Type B pancreatic cell (in vitro differentiated cells): ENCODE data around the gene LAMA5. TPM values are rescaled to one million over a fixed set of nuclear protein-coding genes. Genes with fewer than 3 reads are reported as not detected.

Experiments
- DNase-seq: peaks from one replicate; pipeline ENCODE4 v3.0.0; 2021; ENCODE audit warnings: mixed read lengths; ENCODE audit not compliant: unreplicated experiment; ENCODE audit errors: extremely low spot score
- H3K27ac Mint-ChIP-seq: 2 replicates; pipeline ENCODE4 v1.8.0; 2021; ENCODE audit warnings: mild to moderate bottlenecking, mixed read lengths
- H3K27me3 Mint-ChIP-seq: 2 replicates; pipeline ENCODE4 v1.8.0; 2021; ENCODE audit warnings: mixed read lengths
- H3K36me3 Mint-ChIP-seq: 2 replicates; pipeline ENCODE4 v1.8.0; 2021; ENCODE audit warnings: mixed read lengths
- H3K4me1 Mint-ChIP-seq: one replicate; pipeline ENCODE4 v1.8.0; 2021; ENCODE audit warnings: mixed read lengths; ENCODE audit not compliant: unreplicated experiment
- H3K4me3 Mint-ChIP-seq: 2 replicates; pipeline ENCODE4 v1.8.0; 2021; ENCODE audit warnings: mild to moderate bottlenecking, mixed read lengths
- H3K9me3 Mint-ChIP-seq: 2 replicates; pipeline ENCODE4 v1.8.0; 2021; ENCODE audit warnings: mixed read lengths
- total RNA-seq: library from RNA; stranded (reverse); gene quantifications from 2 replicates; pipeline ENCODE4 v1.2.1, GENCODE V29; 2021; ENCODE audit warnings: low replicate concordance
- TF ChIP-seq, protein P1 (sequence below): fragments of 200-600 bp; sonication (generic); conservative IDR thresholded peaks from 2 replicates; pipeline ENCODE4 v1.5.0; 2021; ENCODE audit warnings: antibody characterized with exemption, mild to moderate bottlenecking

Gene LAMA5
- total RNA-seq, 1 donor from 2014 or later = 246 TPM

DNA sequence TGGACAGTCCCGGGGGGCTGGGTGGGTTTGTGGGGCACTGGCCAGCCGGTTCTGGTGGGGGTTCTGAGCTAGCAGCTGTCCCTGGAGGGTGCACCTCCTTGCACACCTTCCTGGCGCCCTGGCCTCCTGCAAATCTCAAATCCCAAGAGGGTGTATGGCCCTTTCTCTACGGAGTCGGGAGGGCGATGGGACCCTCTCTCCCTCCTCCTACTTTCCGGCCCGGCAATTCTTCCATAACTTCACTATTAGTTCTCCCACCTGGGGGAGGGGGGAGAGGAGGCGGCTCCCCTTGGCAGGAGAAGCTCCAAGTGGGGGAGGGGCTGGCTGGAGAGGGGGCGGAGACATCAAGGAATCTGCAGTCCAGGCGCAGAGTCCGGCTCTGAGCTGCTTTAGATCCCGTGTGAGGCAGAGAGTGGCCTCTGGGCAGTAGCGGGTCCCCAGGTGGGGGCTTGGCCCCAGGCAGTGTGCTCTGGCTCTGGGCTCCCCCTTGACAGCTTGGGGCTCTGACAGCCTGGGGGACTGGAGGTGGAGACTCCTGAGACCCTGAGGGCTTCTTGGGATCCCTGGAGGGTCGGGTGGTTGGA is 1.4 kb upstream of the LAMA5 start:
- Mint-ChIP-seq H3K4me1 (peaks cover 6% of the 10 kb centered on the region), H3K27ac (peak overlapping the region; percentile 77), H3K36me3 (no peaks in the 10 kb centered on the region), H3K4me3 (peak overlapping the region; percentile 81), H3K9me3 (no peaks in the 10 kb centered on the region), H3K27me3 (no peaks in the 10 kb centered on the region)
- TF ChIP-seq, protein P1, sequence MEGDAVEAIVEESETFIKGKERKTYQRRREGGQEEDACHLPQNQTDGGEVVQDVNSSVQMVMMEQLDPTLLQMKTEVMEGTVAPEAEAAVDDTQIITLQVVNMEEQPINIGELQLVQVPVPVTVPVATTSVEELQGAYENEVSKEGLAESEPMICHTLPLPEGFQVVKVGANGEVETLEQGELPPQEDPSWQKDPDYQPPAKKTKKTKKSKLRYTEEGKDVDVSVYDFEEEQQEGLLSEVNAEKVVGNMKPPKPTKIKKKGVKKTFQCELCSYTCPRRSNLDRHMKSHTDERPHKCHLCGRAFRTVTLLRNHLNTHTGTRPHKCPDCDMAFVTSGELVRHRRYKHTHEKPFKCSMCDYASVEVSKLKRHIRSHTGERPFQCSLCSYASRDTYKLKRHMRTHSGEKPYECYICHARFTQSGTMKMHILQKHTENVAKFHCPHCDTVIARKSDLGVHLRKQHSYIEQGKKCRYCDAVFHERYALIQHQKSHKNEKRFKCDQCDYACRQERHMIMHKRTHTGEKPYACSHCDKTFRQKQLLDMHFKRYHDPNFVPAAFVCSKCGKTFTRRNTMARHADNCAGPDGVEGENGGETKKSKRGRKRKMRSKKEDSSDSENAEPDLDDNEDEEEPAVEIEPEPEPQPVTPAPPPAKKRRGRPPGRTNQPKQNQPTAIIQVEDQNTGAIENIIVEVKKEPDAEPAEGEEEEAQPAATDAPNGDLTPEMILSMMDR = no peak
- DNase-seq = no peak

DNA sequence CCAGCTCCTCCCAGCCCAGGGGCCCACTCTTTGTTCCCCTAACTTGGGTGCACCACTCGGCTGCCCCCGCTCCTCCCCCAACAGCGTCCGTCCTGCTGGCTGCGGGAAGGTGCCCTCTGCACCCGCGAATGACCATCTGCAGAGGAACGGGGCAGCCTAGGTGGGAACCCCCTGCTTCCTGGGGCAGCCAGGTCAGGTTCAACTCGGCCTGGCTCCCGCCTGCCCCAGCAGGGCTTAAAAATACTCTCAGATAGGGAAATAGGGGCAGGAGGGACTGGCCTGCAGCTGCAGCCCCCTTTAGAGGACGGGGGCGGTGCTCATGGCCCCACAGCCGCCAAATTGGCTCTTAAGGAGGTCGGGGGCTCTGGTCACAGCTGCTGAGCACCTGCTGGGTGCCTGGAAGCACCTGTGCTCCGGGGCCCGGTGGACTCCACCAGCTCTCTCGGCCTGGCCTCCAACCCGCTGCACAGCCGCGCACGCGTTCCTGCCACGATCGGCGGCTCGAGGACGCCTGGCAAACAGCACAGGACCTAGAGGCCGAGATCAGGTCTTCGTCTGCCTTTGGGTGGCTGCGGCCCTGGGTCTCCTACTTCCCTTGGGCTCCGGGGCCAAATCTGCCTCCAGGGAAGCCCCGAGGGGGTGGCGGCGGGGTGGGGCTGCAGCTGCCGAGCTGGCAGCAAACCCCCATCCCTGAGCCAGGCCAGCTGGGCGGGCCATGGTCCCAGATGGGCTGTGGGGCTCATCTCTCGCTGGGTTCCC is 700 bp upstream of the LAMA5 start:
- H3K27me3 Mint-ChIP-seq = no peaks in the 10 kb centered on the region
- peak overlapping the region; percentile 81 for H3K4me3 Mint-ChIP-seq
- no peaks in the 10 kb centered on the region for H3K9me3 Mint-ChIP-seq
- peaks cover 6% of the 10 kb centered on the region for H3K4me1 Mint-ChIP-seq
- no peaks in the 10 kb centered on the region for H3K36me3 Mint-ChIP-seq
- TF ChIP-seq, protein P1 = no peak
- DNase-seq = no peak
- H3K27ac Mint-ChIP-seq = peak overlapping the region; percentile 77

DNA sequence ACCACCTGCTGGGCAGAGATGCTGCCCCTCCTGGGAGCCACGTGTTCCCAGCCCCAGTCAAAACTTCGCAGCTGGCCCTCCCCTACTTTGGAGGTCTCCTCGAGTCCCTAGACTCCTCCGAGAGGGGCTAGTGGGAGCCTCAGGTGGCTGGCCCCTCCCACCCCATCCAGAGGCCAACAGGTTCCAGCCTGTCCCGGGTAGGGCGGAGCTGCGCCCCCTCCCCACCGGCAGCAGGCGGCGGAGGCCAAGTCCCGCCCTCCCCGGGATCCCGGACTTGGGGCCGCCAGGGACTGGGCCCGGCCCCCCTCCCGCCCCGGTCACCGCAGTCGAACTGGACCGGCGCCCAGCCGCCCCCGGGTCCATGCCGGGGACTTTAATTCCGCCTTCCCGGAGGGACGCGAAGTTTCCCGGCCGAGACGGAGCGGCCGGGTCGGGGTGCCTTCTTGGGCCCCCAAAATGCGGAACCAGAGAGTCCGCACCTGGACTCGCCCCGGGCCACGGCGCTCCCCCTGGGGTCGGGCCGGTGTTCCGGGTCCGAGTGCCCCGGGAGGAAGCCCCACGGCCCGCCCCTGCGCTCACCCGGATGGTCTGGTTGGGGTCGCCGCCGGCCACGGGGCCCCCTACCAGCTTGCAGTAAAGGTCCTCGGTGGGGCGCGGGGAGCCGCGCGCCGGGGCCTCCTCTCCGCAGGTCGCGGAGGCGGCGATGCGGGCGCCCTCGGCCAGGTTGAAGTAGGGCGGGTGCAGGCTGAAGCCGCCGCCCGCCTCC is 559 bp downstream of the LAMA5 start:
- no peak for DNase-seq
- Mint-ChIP-seq H3K9me3 (no peaks in the 10 kb centered on the region), H3K4me3 (peak overlapping the region; percentile 89), H3K27me3 (no peaks in the 10 kb centered on the region), H3K27ac (peak overlapping the region; percentile 92), H3K4me1 (peaks cover 6% of the 10 kb centered on the region), H3K36me3 (no peaks in the 10 kb centered on the region)
- TF ChIP-seq, protein P1 = no peak

DNA sequence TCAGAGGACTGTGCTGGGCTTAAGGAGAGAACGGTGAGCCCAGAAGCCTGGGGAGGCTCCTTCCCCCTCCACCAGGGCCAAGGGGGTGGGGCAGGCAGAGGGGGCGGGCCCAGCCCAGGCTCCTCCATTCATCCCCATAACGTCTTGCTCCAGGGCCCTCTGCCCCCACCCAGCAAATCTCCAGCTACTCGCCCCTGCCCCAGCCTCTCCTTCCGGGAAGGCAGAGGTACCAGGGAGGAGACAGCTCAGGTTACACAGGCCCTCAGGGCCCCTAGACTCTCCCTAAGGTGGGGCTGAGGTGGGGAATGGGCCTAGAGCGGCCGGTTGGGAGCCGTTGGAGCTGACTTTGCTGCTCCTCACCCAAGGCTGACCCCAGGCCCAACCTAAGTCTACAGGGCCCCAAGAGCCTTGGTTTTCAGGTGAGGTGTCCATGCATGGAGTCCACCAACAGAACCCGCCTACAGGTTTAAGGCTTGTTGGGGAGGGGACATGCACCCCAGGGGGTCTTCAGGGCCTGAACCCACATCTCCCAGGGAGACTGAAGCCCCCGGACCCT is 1.2 kb downstream of the LAMA5 start:
- no peaks in the 10 kb centered on the region for H3K9me3 Mint-ChIP-seq
- peaks cover 6% of the 10 kb centered on the region for H3K4me1 Mint-ChIP-seq
- no peak for DNase-seq
- peak overlapping the region; percentile 92 for H3K27ac Mint-ChIP-seq
- TF ChIP-seq, protein P1 = no peak
- H3K27me3 Mint-ChIP-seq = no peaks in the 10 kb centered on the region
- H3K4me3 Mint-ChIP-seq = peak overlapping the region; percentile 89
- no peaks in the 10 kb centered on the region for H3K36me3 Mint-ChIP-seq

DNA sequence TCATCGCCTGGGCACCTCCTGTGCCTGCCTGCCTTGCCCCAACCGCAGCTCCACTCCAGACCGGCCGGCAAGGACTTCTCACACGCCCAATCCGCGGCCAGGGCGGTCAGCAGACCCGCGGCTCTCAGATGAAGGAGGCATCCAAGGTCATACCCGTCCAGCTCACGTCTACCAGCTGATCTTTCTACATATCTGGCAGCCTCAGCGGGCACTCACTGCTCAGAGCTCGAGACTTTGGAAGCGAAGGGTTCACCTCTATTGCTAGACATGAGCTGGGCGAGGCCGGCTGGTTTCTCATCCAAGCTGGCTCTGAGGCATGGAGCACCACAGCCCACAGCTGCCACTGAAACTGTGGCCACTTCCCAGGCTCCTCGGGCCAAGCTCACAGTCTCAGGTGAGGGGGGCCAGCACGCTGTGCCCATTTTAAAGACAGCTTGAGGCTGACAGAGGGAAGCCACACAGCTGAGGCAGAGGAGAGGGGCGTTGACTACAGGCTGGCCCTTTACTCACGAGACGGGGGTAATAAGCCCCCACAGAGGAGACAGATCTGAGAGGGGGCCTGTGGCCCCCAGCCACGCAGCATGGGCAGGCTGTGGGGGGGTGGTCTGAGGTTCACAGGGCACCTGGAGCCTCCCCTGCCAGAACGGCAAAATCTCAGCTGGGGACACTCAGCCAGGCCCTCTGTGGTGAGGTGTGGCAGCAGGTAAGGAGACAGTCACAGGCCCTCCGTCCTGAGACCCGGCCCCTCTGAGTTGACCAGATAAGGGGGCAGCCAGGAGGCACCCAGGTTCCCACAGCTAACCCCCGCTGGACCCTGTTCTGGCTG is 2.0 kb downstream of the LAMA5 start:
- Mint-ChIP-seq H3K4me3 (peak overlapping the region; percentile 89), H3K27me3 (no peaks in the 10 kb centered on the region), H3K36me3 (no peaks in the 10 kb centered on the region), H3K9me3 (no peaks in the 10 kb centered on the region), H3K27ac (peak overlapping the region; percentile 92), H3K4me1 (peaks cover 6% of the 10 kb centered on the region)
- DNase-seq = no peak
- TF ChIP-seq, protein P1 = no peak
